DMS79 treated with DMSO at 0.1 percent for 48 hours (cell line): ENCODE measurements around the gene MAEA.
A peak's percentile ranks its signal among the peaks of the same experiment; 100 is the strongest.

ENCODE experiments used
- DNase-seq: peaks from one replicate; lab custom pipeline; 2025; lab: John Stamatoyannopoulos, UW

The MAEA gene

DNA sequence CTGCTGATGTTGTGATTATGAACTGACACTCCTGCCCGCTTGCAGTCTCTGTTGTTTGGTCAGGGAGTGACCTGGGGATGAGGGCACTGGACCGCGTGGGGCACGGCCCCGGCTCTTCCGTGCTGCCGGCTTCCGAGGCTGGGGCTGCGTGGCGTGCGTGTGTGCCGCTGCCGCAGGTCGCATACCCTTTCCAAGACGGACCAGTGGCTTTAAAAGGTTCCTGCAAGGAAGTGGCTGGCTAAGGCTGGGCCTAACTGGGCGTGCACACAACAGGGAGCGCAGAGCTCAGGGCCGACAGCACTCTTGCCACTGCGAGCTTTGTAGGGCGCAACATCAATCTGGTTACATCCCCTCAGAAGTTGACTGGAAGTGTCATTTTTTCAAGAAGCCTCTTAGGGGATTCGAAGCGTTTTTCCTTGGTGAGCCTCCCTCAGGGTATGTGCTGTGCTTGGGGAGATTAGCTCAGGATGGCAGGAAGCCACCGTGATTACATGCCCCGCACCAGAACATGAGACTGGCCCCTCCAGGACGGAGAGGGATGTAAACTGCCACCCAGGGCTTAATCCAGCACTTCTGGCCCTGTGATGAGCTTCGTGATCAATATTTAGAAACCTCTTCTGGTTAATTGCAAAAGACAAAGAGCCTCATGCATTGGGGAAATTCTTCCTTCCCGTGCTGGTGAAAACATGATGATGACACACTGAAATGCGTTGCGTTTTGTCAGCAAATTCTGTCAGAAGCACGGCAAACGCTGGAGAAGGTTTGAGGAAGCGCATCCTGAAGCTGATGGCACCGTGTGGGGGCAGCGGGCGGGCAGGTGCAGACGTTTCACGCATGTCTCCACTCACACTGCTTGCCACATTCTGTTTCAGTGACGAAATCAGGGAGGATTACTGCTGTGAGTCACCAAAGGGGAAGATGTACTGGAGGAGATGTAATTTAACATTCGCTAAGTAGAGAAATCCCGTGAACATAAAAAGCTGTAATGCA lies 11.1 kb downstream of the MAEA start:
- no peak for DNase-seq

DNA sequence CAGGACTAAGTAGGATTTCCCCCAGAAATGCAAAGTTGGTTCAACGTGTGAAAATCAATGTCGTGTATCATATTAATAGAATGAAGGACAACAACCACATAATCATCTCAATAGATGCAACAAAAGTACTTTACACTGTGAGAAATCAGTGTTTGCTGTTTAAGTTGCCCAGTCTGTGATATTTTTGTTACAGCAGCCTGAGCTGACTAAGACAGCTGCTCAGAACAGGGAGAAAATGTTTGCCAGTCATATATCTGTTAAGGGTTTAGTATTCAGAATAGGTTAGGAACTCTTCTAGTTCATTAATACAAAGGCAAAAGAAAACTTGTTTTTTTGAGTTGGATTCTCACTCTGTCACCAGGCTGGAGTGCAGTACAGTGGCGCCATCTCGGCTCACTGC lies 12.5 kb downstream of the MAEA start:
- DNase-seq = no peak

DNA sequence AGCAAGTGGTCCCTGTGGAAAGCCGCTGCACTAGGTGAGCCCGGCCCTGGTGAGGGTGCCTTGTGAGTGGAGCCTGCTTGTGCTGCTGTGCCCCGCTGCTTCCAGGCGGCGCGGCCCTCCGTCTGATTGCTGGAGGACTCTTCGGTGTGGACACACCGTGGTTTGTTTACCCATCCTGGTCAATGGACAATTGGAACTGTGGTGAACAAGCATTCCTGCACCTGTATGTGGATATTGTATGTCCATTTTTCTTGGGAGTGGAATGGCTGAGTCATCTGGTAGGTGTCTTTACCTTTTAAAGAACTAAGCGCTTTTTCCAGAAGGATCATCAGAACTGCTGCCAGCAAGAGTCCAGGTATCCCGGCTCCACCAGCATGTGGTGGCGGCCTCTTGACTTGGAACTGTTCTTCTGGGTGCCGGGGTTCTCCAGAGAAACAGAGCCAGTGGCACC lies 15.6 kb downstream of the MAEA start:
- peak; percentile 10 for DNase-seq

DNA sequence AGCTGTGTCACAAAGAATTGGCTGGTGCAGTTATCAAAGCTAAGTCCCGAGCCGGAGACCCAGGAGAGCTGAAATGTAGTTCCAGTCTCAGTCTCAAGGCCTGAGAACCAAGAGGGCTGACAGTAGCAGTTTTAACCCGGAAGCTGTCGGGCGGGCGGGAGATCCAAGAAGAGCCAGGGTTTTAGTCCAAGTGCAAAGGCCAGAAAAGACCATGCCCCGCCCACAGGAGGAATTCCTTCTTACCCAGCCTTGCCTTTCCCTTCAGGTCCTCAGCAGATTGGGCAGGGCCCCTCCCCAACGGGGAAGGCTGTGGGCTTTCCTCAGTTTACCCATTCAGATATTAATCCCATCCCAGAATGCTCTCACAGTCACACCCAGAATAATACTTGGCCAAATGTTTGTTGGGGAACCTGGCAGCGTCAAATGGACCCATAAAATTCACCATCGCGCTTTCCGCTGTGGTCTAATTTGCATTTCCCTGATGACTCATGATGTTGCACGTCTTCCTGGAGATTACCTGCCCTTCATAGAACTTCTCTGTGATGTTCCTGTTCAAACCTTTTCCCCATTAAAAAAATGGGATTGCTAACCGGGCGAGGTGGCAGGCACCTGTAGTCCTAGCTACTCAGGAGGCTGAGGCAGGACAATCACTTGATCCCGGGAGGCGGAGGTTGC lies 16.2 kb downstream of the MAEA start:
- DNase-seq = no peak

DNA sequence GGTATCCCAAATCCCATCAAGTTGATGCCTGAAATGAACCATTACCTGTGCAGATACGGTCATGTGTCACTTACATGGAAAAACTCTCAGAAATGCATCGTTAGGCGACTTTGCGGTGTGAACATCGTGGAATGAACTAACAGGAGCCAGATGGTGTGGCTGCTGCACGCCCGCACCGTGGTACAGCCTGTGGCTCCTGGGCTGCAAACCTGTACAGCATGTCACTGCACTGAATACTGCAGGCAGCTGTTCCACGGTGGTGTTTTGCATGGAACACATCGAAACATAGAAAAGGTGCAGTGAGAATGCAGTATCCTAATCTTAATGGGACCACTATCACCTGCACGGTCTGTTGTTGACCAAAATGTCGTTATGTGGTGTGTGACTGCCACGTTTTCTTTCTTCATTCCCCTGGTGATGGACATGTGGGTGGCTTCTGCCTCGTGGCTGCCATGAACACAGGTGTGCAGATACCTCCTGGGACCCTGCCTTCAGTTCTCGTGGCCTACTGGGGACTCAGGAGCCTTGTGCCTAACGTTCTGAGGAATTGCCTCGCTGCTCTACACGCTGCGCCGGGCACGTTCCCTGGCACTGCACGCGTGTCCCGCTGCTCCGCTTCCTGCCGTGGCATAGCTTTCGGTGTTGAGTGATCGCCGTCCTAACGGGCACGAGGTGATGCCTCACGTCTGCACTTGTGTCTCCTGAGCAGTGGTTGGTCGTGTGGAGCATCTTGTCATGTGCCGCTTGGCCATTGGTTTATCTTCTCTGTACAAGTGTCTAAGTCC lies 18.5 kb downstream of the MAEA start:
- DNase-seq = no peak

DNA sequence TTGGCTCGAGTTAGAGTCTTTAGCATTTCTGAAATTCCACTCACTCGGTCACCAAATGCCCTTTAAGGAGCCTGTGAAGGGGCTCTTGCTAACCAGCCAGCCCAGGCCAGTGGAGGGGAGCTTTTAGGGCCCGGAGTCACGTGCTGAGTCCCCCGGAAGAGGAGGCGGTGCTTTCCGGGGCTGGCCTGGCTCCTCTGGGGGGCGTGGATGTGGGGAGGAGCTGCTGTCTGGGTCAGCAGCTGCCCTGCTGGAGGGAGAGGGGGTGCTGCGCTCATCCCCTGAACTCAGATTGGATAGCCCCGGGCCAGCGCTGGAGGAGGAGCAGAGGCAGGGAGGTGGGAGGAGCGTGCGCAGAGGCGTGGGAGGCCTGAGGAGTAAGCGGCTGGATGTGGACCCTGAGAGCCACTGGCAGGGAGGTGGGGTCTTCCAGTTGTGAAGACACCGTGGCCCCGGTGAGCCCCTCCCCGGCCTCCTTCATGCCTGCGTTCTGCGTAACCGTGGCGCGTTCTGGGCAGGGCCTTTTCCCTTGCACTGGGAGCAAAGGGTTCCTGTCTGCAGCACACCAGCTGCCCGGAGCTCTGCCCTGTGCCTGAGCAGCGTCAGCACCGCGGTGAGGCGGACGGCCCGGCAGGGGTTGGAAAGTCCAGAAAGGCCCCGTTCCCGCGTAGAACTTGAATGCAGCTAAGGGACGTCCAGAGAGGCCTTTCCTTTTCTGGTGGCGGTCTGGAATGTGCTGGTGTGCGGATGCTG lies 19.7 kb downstream of the MAEA start:
- DNase-seq = no peak

DNA sequence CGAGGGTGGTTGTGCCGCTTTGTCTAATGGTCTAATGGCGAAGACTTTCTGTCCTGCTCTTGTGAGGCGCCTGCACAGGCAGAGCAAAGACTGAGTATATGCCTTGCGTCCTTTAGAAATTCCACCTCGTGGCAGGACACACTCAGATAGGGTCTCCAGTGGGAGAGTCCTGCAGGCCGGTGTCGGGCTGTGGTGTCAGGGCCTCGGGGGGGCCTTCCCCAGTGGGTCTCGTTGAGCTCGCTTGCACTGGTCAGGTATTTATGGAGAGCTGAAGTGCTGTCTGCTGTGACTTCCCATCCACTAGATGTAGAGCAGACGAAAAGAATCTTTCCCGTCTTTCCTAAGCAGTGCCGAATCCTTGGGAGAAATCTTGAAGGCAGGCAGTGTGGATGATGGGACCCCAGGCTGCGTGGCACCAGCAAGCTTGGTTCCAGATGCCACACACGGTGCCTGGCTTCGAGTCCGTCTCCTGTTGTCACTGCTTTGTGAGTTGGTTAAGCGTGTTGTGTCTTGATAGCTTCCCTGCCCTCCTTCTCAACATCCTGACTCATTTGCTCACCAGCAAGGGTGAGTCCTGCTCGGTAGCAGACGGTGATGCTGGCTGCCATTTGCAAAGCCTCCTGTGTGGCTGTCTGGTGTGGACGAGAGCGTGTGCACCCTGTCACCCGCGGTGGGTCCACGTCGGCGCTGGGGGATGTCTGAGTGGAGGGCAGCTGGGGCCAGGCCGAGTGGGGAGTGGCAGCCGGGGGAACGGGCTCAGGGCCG lies 20.5 kb downstream of the MAEA start:
- DNase-seq = no peak

DNA sequence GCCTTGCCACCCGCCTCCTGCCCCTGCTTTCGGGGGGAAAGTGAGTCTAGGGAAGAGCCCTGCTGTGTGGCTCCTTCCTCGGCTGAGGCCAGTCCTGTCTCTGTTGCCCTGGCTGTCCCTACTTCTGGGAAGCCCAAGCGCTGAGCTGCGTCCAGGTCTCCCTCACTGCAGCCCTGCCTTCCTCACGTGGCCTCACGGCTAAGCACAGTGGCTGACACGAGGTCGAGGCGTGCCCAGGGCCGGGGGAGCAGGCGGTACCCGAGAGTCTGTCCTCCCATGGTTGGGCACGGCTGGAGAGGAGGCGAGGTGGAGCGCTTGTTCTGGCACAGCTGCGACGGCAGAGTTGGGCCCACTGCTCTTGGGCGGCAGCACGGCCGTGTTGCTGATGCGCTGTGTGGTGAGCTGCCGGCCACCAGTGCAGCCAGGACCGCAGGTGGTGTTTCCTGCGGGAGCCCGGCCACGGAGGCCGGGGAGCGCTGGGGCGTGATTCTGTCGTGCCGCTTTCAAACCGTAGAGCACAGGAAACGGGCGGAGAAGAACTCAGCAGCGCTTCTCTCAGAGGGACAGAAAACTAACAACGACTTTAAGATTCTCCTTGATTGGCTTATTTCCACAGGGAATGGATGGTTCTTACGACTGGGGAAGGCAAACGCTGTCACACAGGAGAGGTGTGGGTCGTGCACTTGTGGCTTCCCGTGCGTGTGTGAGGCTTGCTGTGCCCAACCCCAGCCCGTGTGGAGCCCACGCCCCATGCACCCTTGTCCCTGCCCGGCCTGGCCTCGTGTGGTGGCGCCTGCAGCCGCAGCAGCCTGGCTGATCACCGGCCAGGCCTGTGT lies 21.3 kb downstream of the MAEA start:
- no peak for DNase-seq

DNA sequence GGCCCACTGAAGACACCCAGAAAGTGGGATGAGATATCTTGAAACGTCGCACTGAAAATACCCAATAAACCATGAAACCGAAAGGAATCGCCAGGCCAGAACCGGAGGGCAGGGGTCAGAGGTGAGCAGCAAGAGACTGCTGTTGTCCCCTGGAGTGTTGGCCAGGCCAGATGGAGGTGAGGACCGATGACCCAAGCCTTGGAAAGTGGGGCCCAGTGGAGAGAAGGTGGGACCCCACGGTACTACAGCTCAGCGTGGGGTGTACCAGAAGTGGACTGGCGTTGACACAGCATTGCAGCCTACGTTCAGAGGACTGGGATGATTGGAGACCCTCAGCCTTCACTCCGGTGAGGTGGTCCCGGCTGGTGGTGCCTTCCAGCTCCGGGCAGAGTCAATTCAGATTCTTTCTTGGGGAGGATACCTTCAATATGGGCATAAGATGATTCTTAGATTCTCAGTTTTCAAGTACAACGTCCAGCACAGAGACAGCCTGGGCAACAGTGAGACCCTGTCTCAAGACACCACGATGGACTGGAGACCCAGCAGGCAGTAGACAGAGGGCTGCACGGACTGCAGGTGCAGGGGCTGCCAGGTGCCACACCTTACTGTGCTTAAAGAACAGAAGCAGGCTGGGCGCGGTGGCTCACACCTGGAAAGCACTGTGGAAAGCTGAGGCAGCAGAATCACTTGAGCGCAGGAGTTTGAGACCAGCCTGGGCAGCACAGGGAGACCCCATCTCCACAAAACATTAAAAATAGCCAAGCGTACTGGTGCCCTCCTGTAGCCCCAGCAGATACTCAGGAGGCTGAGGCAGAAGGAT lies 23.3 kb downstream of the MAEA start:
- DNase-seq = no peak

DNA sequence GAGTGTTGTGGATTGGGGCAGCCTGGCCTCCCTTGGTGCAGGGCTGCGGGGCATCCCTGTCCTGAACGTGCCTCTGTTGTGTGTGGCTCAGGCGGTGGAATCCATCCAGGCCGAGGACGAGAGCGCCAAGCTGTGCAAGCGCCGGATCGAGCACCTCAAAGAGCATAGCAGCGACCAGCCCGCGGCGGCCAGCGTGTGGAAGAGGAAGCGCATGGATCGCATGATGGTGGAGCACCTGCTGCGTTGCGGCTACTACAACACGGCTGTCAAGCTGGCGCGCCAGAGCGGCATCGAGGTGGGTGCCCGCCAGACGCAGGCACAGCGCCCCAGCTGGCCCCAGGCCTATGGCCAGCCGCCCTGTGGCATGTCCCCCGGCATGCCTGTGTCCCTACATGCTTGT lies 25.6 kb downstream of the MAEA start:
- no peak for DNase-seq

DNA sequence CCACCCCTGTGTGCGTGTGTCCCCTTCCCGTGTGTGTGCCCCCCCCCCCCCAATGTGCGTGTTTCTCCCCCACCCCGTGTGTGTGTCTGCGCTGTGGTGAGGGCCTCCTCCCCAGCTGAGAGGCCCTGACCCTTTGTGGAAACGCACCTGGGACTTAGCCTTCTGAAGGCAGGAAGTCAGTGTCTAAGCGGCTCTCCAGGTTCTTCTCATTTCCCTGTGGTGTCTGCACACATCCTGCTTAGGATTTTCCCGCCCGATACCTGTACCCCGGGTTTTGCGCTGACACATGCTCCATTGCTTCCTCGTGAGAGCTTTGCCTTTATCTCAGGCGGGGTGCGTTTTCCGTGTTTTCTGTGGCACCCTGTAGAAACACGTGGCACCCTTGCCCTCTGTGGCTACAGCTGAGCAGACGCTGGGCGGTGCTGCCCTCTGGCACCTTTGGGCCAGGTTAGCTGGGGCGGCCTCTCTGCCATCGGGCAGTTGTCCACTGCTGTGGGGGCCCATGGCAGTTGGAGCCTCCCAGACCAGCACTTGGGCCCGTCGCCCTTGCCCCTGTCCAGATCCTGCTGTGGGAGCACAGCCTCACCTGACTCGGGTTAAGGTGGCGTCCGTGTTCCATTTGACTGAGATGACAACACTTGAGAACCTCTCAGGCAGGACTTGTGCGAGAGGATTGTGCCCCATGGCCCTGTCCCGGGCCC lies 26.3 kb downstream of the MAEA start:
- no peak for DNase-seq

DNA sequence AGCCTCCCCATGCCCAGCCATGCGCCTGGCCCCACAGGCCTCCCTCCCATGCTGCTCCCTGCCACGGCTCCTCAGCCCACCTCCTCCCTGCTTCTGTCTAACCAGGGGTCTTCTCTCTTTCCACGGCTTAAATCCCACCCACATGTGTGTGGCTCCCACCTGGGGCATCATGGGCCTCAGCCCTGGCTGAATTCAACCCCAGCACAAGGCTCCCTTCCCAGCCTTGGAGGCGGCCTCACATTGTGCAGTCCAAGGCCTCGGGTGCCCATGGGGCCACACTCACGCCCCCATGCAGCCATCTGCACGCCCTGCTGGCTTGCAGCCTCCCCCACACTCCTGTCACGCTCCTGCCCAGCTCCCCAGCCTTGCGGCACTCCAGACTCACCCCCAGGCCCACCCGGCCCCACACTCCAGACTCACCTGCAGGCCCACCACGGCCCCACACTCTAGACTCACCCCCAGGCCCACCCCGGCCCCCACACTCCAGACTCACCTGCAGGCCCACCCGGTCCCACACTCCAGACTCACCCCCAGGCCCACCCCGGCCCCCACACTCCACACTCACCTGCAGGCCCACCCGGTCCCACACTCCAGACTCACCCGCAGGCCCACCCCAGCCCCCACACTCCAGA lies 27.0 kb downstream of the MAEA start:
- DNase-seq = no peak

DNA sequence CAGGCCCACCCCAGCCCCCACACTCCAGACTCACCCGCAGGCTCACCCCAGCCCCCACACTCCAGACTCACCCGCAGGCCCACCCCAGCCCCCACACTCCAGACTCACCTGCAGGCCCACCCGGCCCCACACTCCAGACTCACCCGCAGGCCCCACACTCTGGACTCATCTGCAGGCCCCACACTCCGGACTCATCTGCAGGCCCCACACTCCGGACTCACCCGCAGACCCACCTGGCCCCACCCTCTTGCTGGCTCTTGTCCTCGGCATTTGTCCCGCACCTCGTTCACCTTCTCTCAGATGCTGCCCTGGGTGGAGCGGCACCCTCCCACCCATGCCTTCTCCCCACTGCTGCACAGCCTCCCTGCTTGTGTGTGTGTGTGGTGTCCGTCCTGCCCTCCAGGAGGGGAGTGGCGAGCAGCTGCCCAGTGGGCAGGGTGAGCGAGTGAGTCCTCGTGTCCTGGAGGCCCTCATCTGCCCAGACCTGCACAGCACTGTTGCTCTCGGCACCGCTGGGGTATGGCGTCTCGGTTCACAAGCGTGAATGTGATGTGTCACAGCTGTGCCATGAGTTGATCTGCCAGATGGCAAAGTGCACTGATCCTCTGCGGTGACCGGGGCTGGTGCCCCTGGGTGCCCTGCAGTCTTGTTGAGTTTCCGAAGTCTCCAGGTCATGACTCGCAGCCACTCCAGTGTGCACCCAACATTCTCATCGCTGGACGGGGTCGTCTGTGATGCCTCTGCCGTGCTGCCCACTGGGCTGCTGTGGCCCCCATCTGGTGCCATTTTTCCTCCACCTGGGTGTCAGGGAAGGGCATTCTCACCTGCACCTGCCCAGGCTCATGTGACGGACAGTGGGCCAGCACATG lies 27.7 kb downstream of the MAEA start:
- DNase-seq = no peak

DNA sequence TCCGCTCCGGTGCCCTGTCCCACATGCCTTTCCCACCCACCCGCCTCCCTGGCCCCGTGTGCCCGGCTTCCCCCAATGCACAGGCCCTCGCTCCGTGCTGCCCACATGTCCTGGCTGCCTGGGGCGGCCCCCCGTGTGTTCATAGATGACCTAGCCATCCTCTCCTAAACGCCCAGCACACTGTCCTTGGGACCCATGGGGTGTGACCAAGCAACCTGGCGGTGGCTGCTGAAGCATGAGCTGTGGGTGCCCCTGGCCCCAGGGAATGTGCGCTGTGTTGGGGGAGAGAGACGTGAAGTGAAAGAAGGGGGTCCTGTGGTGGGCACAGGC lies 28.3 kb downstream of the MAEA start:
- no peak for DNase-seq

DNA sequence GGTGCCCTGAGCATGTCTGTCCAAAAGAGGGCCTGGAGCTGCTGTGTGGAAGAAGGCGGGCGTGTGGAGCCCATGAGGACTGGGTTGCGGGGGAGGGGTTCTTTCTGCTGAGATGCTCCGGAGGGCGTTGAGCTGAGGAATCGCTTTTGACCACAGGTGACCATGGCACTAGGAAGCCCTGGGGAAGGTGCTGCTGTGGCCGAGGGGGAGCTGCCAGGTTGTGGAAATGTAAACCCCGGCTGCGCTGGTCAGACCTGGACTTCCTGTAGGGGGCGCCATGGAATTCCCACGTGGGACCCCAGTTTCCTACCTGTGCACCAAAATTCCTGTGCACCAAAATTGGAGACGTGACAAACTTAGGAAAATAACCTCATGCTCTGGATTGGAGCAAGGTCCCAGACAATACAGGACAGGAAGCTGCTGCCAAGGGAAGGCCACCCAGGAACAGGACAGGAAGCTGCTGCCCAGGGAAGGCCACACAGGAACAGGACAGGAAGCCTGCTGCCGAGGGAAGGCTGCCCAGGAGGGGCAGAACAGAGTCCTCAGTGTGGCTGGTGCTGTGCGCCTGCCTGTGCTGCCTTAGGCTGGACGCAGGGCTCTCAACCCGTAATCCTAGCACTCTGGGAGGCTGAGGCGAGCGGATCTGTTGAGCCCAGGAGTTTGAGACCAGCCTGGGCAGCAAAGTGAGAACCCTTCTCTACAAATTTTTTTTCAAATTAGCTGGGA lies 29.0 kb downstream of the MAEA start:
- no peak for DNase-seq

DNA sequence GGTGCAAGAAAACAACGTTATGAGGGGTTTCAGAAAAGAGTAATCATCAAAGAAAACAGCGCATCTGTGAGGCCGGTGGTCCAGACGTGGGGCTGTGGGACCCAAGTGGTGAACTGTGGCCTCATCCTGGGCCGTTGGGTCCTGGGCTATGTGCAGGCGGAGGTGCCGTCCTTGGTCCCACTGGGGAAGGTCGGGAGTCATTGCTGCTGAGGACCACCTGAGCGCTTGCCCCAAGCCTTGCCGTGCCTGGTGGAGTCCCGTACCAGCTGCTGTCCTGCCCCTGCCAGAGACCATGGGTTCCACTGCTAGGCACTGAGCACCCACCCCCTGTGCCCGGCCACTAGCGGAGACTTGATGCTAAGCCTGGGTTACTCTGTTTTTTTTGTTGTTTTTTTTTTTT lies 31.8 kb downstream of the MAEA start:
- no peak for DNase-seq
